CD1c-positive myeloid dendritic cell (primary cell): ENCODE measurements around the gene ACSS3.
"Not testable (repeated sequence)": the region's sequence is repeated elsewhere in the genome, so short reads cannot be mapped to it uniquely, and the experiment has no call there.

Experiments used
- DNase-seq: peaks from one replicate; pipeline ENCODE4 v3.0.0-alpha.2; 2016; ENCODE audit errors: extremely low spot score

The ACSS3 gene

GRCh38 chr12:81167694-81168093 is 89.8 kb downstream of the ACSS3 start:
- no peak for DNase-seq

DNA sequence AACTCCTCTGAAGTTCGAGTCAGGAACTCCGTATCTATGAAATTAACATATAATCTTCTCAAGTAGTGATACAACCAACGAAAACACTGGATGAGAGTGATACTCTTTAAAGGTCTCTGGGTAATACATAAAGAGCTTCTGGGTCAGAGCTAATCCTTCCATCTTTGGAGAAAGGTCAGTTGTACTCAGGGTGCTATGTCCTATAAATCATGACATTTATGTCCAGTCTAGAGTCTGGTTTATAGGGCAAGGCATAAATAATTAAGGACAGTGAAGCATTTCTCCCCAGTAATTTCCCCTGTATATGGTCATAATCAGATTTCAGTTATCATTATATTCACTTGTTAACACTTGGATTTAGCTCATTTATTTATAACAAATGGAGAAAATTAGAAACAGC is 90.6 kb downstream of the ACSS3 start:
- no peak for DNase-seq

GRCh38 chr12:81170072-81170471 is 92.2 kb downstream of the ACSS3 start:
- DNase-seq = no peak

DNA sequence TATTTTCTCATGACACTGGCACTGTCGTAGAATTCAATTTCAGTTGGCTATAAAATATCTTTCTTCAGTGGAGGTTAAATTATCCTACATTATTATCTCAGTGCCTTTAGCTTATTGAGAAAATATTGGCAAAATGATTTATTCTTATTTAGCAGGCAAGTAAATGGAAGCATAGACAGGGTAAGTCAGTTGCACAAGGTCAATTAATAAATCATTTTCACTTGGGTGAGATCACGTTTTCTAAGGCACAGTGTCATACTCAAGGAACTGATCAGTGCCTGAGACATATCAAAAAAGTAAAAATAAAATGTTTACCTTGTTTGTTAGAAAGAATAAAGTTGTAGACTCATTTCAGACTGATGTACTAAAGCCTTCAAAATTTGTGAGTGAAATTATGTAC is 95.0 kb downstream of the ACSS3 start:
- DNase-seq = no peak

DNA sequence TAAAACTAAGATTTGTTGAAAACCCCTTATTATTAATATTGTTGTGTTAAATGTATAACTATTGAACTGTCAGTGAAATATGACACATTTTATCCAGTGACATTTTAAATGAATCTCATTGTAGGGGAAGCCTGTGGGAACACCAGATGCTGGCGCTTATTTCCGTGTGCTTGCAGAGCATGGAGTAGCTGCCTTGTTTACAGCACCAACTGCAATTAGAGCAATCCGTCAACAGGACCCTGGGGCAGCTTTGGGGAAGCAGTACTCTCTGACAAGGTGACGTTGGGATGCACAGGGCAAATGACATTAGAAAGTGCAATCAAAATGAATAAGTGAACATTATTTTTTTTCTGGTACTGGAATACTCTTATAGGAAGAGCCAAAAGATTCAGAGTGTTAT is 96.8 kb downstream of the ACSS3 start:
- DNase-seq = no peak

DNA sequence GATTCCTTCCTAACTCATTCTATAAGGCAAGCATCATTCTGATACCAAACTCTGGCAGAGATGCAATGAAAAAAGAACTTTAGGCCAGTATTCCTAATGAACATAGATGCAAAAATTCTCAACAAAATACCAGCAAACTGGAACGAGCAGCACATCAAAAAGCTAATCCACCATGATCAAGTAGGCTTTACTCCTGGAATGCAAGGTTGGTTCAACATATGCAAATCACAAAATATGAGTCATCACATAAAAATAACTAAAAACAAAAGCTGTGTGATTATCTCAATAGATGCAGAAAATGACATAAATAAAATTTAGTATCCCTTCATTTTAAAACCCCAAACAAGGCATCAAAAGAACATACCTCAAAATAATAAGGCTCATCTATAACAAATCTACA is 98.9 kb downstream of the ACSS3 start:
- no peak for DNase-seq

DNA sequence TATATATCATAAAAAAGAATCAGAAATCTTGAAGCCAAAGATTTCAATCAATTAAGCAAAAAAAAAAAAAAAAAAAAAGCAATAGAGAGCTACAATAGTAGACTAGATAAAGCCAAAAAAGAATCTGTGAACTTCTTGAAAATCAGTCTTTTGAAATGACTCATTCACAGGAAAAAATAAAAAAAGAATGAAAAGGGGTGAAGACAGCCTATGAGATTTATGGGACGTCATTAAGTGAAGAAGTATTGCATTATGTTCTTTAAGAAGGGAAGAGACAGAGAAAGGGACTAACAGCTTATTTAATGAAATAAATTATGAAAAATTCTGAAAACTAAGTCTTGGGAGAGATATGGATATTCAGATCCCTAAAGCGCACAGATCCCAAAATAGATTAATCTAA is 103.8 kb downstream of the ACSS3 start:
- no peak for DNase-seq

- DNase-seq = no peak
These were observed 109.8 kb downstream of the ACSS3 start for GRCh38 chr12:81187686-81188085.

- no peak for DNase-seq
These were observed 118.7 kb downstream of the ACSS3 start for GRCh38 chr12:81196595-81196994.

- not testable (repeated sequence) for DNase-seq
These were observed 122.7 kb downstream of the ACSS3 start for GRCh38 chr12:81200561-81200960.

DNA sequence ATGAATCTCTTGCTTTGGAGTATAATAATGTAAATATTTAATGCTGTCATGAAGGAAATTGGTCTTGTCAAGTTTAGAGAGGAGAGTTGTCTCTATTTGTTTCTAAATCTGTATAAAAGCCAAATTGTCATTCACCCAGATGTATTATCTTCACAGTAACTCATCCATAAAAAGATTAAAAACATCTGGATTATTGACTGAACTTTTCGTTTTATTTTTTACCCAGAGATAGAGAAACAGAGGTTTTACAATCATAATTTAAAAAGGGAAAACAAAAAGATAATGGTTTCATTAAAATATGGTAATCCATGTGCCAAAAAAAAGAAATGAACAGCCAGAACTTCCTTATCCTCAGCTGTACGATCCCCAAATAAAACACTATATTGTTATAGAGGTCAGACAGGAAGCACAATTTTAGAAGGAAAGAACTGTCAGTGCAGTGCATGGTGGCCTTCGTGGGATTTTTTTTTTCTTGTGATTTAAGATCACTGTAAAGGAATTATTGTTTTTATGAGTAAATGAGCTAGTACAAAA is 125.9 kb downstream of the ACSS3 start:
- no peak for DNase-seq

DNA sequence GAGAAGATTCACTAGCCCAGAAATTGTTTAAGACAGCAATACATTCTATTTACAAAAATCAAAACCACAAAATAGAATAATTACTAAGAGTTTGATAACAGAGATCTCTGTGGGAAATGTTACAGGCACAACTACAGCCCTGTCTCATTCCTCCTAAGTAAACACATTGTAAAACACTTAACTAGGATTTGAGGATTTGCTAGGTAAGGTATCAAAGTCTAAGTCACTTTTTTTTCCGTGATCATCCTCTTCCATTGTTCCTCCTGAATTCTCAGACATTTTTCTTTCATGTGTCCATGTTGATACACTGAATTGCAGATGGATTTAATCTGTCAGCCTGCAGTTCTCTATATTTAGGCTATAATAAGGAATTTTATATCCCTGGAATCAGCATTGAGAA is 127.5 kb downstream of the ACSS3 start:
- DNase-seq = no peak

DNA sequence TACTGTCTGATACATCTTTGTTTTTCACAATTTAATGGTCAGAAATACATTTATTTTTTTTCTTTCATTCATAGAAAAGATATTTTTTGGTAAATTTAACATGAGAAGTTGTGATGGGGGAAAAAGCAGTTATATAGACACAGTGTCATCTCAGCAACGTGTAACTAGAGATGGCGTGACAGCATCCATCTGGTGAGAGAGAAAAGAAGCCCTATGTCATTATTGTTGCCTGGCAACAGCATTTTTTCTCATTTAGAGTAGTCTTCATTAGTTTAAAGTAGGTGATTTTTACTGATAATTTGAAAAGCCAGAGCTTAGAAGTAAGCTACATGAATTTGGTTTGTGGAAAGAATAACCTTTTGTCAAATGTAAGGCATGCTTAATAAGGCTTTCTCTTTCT is 128.6 kb downstream of the ACSS3 start:
- no peak for DNase-seq

- no peak for DNase-seq
These were observed 129.3 kb downstream of the ACSS3 start for GRCh38 chr12:81207173-81207572.

DNA sequence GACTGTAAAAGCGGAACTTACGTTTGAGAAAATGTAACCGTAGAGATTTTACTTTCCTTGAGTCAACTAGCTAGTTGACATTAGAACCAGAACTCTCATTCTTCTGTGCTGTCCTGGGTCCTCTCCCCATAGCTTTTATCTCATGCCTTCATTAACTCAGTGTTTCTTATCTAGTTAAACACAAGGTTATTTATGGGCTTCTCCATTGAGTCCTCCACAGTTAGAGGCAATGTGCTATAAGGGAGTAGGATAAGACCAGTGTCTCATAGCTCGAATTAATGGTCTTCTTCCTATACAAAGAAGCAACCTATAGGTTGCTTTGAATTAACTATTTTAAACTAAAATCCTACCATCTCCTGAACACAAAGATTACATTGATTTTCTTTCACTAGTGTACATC is 129.8 kb downstream of the ACSS3 start:
- DNase-seq = no peak

DNA sequence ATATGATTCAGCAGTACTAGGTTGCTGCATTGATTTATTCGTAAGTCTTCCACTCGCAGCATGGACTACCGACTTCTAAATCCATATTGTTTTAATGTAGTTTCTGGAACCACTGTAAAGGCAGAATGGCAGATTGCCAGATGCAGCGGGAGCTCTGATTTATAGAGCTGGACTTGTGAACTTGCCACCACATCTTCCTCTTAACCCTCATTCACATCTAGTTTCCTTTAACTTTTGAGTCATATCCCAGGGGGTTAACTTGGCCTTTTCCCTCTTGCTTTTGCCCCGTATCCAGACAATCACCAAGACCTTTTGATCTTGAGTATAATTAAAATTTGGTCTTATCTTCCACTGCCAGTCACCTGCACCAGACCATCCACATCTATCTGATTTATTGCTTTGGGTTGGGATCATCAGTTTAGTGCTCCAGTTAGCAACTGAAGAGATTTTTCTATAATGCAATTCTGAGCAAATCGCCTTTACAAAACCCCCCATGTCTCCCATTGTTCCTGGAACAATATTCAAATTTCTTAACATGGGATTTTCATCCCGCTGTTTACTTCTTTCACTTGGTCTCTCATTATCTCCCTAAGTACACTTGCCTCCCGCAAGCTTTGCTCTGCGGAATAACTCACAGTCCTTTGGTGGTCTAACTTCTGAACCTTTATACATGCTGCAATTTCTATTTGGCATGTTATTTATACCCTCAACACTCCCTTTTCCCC is 130.5 kb downstream of the ACSS3 start:
- DNase-seq = no peak

DNA sequence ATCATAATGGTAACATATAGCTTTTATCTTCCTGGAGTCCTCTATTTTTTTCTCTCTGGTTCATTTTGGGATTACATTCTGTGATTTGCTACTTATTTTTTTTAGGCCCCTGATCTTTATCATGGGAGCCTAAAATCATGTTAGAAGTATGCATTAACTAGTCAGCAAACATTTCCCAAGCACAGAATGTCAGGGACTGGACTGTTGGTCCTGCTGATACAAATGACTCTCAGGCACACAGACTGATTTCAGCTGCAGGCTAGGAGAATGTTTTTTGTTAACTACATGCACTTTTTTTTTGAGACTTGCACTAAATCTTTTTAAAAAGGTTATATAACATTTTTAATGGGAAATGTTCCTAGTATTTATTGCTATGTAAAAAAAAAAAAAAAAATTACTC is 131.1 kb downstream of the ACSS3 start:
- DNase-seq = no peak

DNA sequence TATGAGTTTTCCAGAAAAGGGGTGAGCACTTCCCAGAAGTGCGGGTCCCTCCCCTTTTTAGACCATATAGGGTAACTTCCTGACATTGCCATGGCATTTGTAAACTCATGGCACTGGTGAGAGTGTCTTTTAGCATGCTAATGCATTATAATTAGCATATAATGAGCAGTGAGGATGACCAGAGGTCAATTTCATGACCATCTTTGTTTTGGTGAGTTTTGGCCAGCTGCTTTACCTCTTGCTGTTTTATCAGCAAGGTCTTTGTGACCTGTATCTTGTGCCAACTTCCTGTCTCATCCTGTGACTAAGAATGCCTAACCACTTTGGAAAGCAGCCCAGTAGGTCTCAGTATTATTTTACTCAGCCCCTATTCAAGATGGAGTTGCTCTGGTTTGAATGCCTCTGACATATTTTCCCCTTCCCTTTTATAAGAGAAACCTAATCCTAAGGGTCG is 131.9 kb downstream of the ACSS3 start:
- DNase-seq = not testable (repeated sequence)

GRCh38 chr12:81211306-81211705 is 133.4 kb downstream of the ACSS3 start:
- no peak for DNase-seq

- DNase-seq = no peak
These were observed 135.3 kb downstream of the ACSS3 start for GRCh38 chr12:81212996-81213696.

GRCh38 chr12:81216739-81217138 is 138.9 kb downstream of the ACSS3 start:
- no peak for DNase-seq

GRCh38 chr12:81221681-81222080 is 143.8 kb downstream of the ACSS3 start:
- DNase-seq = no peak
